OCI-LY7 (cell line): ENCODE data around the gene TSPAN17. TPM values are rescaled to one million over a fixed set of nuclear protein-coding genes. Genes with fewer than 3 reads are reported as not detected.

ENCODE experiments used
- BruUV-seq: library from RNA; stranded (reverse); fragments of 400-500 nt; replicated peaks from 2 replicates; lab custom pipeline; 2021; lab: Mats Ljungman, UMichigan
- CTCF ChIA-PET: fragments of 300-600 bp; sonication (Branson Sonifier 250); formaldehyde crosslinking; loops from one replicate; lab custom pipeline; 2022; ENCODE audit warnings: antibody characterized with exemption; ENCODE audit not compliant: unreplicated experiment; lab: Charles Lee
- POLR2A ChIA-PET: fragments of 300-600 bp; sonication (Branson Sonifier 250); formaldehyde crosslinking; loops from one replicate; lab custom pipeline; 2022; ENCODE audit warnings: antibody characterized with exemption; lab: Charles Lee
- DNase-seq: peaks from one replicate; pipeline ENCODE4 v3.0.0-alpha.2; 2015; ENCODE audit warnings: low spot score
- H2AFZ ChIP-seq: fragments of 200-600 bp; sonication (generic), shearing (Covaris generic); 2 replicates; pipeline ENCODE4 v1.6.1; 2014; ENCODE audit warnings: mild to moderate bottlenecking, antibody characterized with exemption, low read length, moderate library complexity
- H3K27ac ChIP-seq: fragments of 200-600 bp; sonication (generic); 2 replicates; pipeline ENCODE4 v1.5.1; 2014; ENCODE audit warnings: mixed run types, low read depth, mild to moderate bottlenecking, moderate library complexity, low read length, inconsistent platforms; ENCODE audit not compliant: poor library complexity, severe bottlenecking
- H3K36me3 ChIP-seq: fragments of 200-600 bp; sonication (generic); 2 replicates; pipeline ENCODE4 v1.6.1; 2014; ENCODE audit warnings: mild to moderate bottlenecking, antibody characterized with exemption, low read length, moderate library complexity, mixed read lengths; ENCODE audit not compliant: insufficient read depth
- H3K4me1 ChIP-seq: fragments of 200-600 bp; sonication (generic); 2 replicates; pipeline ENCODE4 v1.5.1; 2014; ENCODE audit warnings: mild to moderate bottlenecking, low read length; ENCODE audit not compliant: insufficient read depth, poor library complexity, severe bottlenecking
- H3K4me2 ChIP-seq: fragments of 200-600 bp; sonication (generic); 2 replicates; pipeline ENCODE4 v1.6.1; 2014; ENCODE audit warnings: mild to moderate bottlenecking, low read length
- H3K4me3 ChIP-seq: fragments of 200-600 bp; sonication (generic); 2 replicates; pipeline ENCODE4 v1.5.1; 2014; ENCODE audit warnings: mild to moderate bottlenecking, low read depth, low read length; ENCODE audit not compliant: poor library complexity, severe bottlenecking
- H3K79me2 ChIP-seq: fragments of 200-600 bp; sonication (generic); 2 replicates; pipeline ENCODE4 v1.6.1; 2016; ENCODE audit warnings: low read depth, mild to moderate bottlenecking, low read length, moderate library complexity, mixed read lengths; ENCODE audit not compliant: insufficient read depth
- H3K9me2 ChIP-seq: fragments of 200-600 bp; sonication (generic); 2 replicates; pipeline ENCODE4 v1.6.1; 2016; ENCODE audit warnings: mild to moderate bottlenecking, low read length, mixed read lengths; ENCODE audit not compliant: insufficient read depth
- H3K9me3 ChIP-seq: fragments of 200-600 bp; sonication (generic); 2 replicates; pipeline ENCODE4 v1.6.1; 2014; ENCODE audit warnings: mild to moderate bottlenecking, mixed run types, low read length, mixed read lengths
- H4K20me1 ChIP-seq: fragments of 200-600 bp; sonication (generic); 2 replicates; pipeline ENCODE4 v1.6.1; 2014; ENCODE audit warnings: mild to moderate bottlenecking, antibody characterized with exemption, low read length, moderate library complexity, mixed read lengths; ENCODE audit not compliant: insufficient read depth
- CTCF ChIP-seq: fragments of 200-600 bp; sonication (generic); conservative IDR thresholded peaks from 2 replicates; pipeline ENCODE4 v1.5.1; 2014; ENCODE audit warnings: mild to moderate bottlenecking, antibody characterized with exemption, low read length, moderate library complexity, mixed read lengths
- EZH2phosphoT487 ChIP-seq: fragments of 200-600 bp; sonication (generic); IDR thresholded peaks from 2 replicates; pipeline ENCODE4 v1.6.1; 2018; ENCODE audit warnings: low read depth, borderline replicate concordance, mild to moderate bottlenecking, mixed run types, antibody characterized with exemption, low read length, moderate library complexity, mixed read lengths
- intact Hi-C: fragments of 100-400 bp; cut with micrococcal nuclease; formaldehyde crosslinking; loops from one replicate; pipeline ENCODE4 v1.10.0; 2022; ENCODE audit not compliant: unreplicated experiment
- total RNA-seq, 2 experiments: library from RNA; depleted of rRNA in 1 of 2; stranded (reverse); fragments of >200 nt in 1 of 2; shearing (Covaris generic) in 1 of 2; gene quantifications; 2 replicates each; pipeline ENCODE4 v1.2.3, GENCODE V29; 2014 to 2022

The TSPAN17 gene
- total RNA-seq, 2 experiments from 2014 or later, result 9.3 to 23.3 TPM

GRCh38 chr5:176661676-176662075 lies 14.4 kb downstream of the TSPAN17 start:
- no peaks in the 10 kb centered on the region for H3K36me3 ChIP-seq
- no peak overlapping the region for H2AFZ ChIP-seq
- TF ChIP-seq CTCF, result no peak
- no peak for TF ChIP-seq EZH2phosphoT487
- H3K4me2 ChIP-seq, result no peak overlapping the region
- no peaks in the 10 kb centered on the region for H4K20me1 ChIP-seq
- H3K9me3 ChIP-seq, result no peaks in the 10 kb centered on the region
- DNase-seq, result no peak
- no peaks in the 10 kb centered on the region for H3K9me2 ChIP-seq
- H3K79me2 ChIP-seq, result no peaks in the 10 kb centered on the region
- intact Hi-C loops, result loop anchor here (2.0 to 10.0 kb wide), 2 partner anchors 297 to 423 kb away; partner anchors contain the start of gene FGFR4
- ChIA-PET CTCF (interaction anchor here (2.0 kb wide), 1 partner anchor 410 kb away, joined by 11 read pairs; no protein-coding TSS in a partner anchor), POLR2A (no interaction called here)
- no TSS peak for BruUV-seq
- peaks cover 5% of the 10 kb centered on the region for H3K4me1 ChIP-seq
- H3K4me3 ChIP-seq, result no peak overlapping the region
- no peak overlapping the region for H3K27ac ChIP-seq

GRCh38 chr5:176662371-176663333 lies 15.4 kb downstream of the TSPAN17 start:
- Histone ChIP-seq H3K4me1 (peaks cover 5% of the 10 kb centered on the region), H3K9me2 (no peaks in the 10 kb centered on the region), H3K79me2 (no peaks in the 10 kb centered on the region), H3K4me3 (no peak overlapping the region), H4K20me1 (no peaks in the 10 kb centered on the region), H2AFZ (no peak overlapping the region), H3K4me2 (no peak overlapping the region), H3K9me3 (no peaks in the 10 kb centered on the region), H3K27ac (no peak overlapping the region), H3K36me3 (no peaks in the 10 kb centered on the region)
- TF ChIP-seq EZH2phosphoT487, result no peak
- no peak for TF ChIP-seq CTCF
- ChIA-PET POLR2A (no interaction called here), CTCF (no interaction called here)
- intact Hi-C loops, result loop anchor here (10.0 kb wide), 1 partner anchor 422 kb away; the partner anchor contains the start of gene FGFR4
- BruUV-seq, result no TSS peak
- DNase-seq, result no peak

GRCh38 chr5:176663566-176663965 lies 16.3 kb downstream of the TSPAN17 start:
- CTCF ChIA-PET, result no interaction called here
- intact Hi-C loops, result loop anchor here (10.0 kb wide), 1 partner anchor 421 kb away; the partner anchor contains the start of gene FGFR4

More at GRCh38 chr5:176663566-176663965, 16.3 kb downstream of the TSPAN17 start:
- no peak for DNase-seq
- no peaks in the 10 kb centered on the region for H3K79me2 ChIP-seq
- POLR2A ChIA-PET, result interaction anchor here (0.5 to 0.7 kb wide), 2 partner anchors 121 to 448 kb away, joined by 3 read pairs; no protein-coding TSS in a partner anchor
- H3K9me3 ChIP-seq, result no peaks in the 10 kb centered on the region
- H3K4me2 ChIP-seq, result no peak overlapping the region
- no TSS peak for BruUV-seq
- H3K36me3 ChIP-seq, result no peaks in the 10 kb centered on the region
- no peak overlapping the region for H3K4me3 ChIP-seq
- no peaks in the 10 kb centered on the region for H4K20me1 ChIP-seq
- TF ChIP-seq EZH2phosphoT487, result no peak
- no peak for TF ChIP-seq CTCF
- H3K4me1 ChIP-seq, result peaks cover 4% of the 10 kb centered on the region
- H3K9me2 ChIP-seq, result no peaks in the 10 kb centered on the region
- H2AFZ ChIP-seq, result no peak overlapping the region
- H3K27ac ChIP-seq, result no peak overlapping the region
